Fibroblast of villous mesenchyme (primary cell): ENCODE data around the gene DNAH2. TPM values are rescaled to one million over a fixed set of nuclear protein-coding genes. Genes with fewer than 3 reads are reported as not detected.

ENCODE experiments used
- DNase-seq: peaks from one replicate; pipeline ENCODE4 v3.0.0-alpha.2; 2010; ENCODE audit warnings: low read depth
- H3K4me3 ChIP-seq: 2 replicates; pipeline ENCODE4 v1.5.1; 2011; ENCODE audit warnings: low read depth, mild to moderate bottlenecking, low read length
- total RNA-seq: library from RNA; depleted of rRNA; stranded (reverse); fragments of >200 nt; gene quantifications from 2 replicates; pipeline ENCODE4 v1.2.3, GENCODE V29; 2012
- TF ChIP-seq, protein P1 (sequence below): IDR thresholded peaks from 2 replicates; pipeline ENCODE4 v1.5.1; 2012; ENCODE audit warnings: low read depth, mild to moderate bottlenecking, low read length; ENCODE audit not compliant: insufficient read depth

DNAH2 gene
- total RNA-seq, 1 donor = 0.43 TPM

DNA sequence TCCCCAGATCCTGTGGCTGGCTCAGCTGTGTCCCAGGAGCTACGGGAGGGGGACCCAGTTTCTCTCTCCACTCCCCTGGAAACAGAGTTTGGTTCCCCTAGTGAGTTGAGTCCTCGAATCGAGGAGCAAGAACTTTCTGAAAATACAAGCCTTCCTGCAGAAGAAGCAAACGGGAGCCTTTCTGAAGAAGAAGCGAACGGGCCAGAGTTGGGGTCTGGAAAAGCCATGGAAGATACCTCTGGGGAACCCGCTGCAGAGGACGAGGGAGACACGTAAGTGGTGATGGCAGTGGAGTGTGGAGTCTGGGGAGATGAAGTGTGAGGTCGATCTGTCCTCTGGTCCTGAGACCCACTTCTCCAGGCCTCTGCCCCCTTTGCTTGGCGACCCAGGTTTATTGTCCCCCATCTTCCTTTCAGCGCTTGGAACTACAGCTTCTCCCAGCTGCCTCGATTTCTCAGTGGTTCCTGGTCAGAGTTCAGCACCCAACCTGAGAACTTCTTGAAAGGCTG lies 28.7 kb upstream of the DNAH2 start:
- TF ChIP-seq, protein P1, sequence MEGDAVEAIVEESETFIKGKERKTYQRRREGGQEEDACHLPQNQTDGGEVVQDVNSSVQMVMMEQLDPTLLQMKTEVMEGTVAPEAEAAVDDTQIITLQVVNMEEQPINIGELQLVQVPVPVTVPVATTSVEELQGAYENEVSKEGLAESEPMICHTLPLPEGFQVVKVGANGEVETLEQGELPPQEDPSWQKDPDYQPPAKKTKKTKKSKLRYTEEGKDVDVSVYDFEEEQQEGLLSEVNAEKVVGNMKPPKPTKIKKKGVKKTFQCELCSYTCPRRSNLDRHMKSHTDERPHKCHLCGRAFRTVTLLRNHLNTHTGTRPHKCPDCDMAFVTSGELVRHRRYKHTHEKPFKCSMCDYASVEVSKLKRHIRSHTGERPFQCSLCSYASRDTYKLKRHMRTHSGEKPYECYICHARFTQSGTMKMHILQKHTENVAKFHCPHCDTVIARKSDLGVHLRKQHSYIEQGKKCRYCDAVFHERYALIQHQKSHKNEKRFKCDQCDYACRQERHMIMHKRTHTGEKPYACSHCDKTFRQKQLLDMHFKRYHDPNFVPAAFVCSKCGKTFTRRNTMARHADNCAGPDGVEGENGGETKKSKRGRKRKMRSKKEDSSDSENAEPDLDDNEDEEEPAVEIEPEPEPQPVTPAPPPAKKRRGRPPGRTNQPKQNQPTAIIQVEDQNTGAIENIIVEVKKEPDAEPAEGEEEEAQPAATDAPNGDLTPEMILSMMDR = no peak
- no peak for DNase-seq
- peak overlapping the region; percentile 74 for H3K4me3 ChIP-seq

DNA sequence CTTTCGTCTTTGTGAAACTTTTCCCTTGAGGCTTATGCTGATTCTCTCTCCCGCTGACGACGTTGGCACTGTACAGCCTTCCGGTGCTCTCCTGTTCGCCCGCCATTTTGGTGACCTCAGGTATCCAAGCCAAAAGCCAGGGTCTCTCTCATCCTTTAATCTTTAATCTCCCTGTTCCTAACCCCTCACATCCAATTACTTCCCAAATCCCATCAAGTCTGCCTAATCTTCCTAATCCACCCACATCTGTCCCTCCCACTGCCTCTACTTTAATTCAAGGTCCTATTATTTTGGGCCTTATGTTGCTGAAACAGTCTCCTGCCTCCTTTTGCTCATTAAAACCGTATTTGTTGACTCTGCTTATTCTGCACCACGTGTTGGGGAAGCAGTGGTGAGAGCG lies 22.0 kb upstream of the DNAH2 start:
- H3K4me3 ChIP-seq = no peak overlapping the region
- TF ChIP-seq, protein P1 = no peak
- no peak for DNase-seq

DNA sequence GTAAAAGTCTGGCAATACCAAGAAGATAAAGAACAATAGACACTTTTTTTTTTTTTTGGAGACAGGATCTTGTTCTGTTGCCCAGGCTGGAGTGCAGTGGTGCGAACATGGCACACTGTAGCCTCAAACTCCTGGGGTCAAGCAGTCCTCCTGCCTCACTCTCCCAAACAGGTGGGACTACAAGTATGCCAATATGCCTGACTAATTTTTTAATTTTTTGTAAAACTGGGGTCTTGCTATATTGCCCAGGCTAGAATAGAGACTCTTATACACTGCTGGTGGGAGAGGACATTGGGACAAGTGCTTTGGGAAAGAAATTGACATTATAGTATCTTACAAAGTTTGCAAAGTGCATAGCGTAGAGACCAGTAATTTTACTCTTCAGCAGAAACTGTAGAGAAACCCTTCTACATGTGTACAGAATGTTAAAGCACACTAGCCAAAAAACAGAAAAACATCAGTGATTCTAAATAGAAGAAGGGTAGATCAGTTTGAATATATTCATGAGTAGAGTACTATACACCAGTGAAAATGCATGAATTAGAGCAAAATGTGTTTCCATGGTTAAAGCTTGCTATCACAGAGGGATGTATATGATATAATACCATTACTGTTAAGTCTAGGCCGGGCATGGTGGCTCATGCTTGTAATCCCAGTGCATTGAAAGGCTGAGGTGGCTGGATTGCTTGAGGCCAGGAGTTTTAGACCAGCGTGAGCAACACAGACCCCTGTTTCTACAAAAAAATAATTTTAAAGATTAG lies 19.5 kb upstream of the DNAH2 start:
- TF ChIP-seq, protein P1 = no peak
- H3K4me3 ChIP-seq = no peak overlapping the region
- no peak for DNase-seq

DNA sequence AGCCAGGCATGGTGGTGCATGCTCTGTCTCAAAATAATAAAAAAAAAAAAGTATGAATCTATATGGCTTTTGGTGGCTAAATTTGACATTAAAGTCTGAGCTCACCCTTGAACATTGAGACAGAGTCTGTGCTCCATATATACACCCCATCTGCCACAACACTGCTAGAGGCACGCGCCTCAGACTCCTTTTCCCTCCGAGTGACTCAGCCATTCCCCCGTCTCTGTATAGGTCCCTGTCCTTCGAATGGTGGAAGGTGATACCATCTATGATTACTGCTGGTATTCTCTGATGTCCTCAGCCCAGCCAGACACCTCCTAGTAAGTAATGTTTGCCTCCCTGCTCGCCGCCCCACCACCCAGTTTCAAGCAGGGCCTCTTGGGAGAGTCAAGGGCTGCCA lies 17.0 kb upstream of the DNAH2 start:
- TF ChIP-seq, protein P1 = no peak
- no peak overlapping the region for H3K4me3 ChIP-seq

DNA sequence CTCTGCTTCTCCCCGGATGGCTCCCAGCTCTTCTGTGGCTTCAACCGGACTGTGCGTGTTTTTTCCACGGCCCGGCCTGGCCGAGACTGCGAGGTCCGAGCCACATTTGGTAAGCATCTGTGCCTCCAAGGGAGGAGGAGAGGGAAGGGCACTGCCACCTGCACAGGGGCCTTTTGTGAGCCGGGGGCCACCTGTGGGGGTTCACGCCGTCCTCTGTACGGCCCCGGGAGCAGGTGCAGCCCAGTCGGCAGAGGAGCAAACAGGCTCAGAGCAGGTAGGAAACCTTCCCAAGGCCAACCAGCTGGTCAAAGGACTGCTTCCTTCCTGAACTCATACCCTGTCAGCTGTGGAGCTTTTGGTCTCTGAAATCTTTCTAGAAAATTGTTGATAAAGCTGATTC lies 15.9 kb upstream of the DNAH2 start:
- H3K4me3 ChIP-seq = no peak overlapping the region
- TF ChIP-seq, protein P1 = no peak

More for the DNA sequence above, 17.0 kb upstream of the DNAH2 start:
- DNase-seq = no peak

DNA sequence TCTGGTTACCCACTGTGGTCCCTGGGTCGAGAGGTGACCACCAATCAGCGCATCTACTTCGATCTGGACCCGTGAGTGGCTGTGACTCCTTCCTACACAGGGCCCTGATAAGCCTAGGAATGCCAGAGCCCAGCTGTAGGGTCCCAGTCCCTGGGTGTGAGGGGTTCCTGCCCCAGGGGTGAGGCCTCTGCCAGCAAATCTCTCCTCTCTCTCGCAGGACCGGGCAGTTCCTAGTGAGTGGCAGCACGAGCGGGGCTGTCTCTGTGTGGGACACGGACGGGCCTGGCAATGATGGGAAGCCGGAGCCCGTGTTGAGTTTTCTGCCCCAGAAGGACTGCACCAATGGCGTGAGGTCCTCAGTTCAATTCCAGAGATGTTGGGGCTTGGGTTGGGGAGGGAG lies 14.8 kb upstream of the DNAH2 start:
- no peak for DNase-seq
- no peak overlapping the region for H3K4me3 ChIP-seq
- TF ChIP-seq, protein P1 = no peak

More for the DNA sequence above, 15.9 kb upstream of the DNAH2 start:
- DNase-seq = no peak
